Suppressor macrophage treated with lipopolysaccharide for 4 hours (primary cell): ENCODE results near the gene ALOX5.
A peak's percentile ranks its signal among the peaks of the same experiment; 100 is the strongest.
"Not testable (repeated sequence)": the region's sequence is repeated elsewhere in the genome, so short reads cannot be mapped to it uniquely, and the experiment has no call there.

Source experiments
- DNase-seq: peaks from one replicate; pipeline ENCODE4 v3.0.0-alpha.2; 2020

The ALOX5 gene

DNA sequence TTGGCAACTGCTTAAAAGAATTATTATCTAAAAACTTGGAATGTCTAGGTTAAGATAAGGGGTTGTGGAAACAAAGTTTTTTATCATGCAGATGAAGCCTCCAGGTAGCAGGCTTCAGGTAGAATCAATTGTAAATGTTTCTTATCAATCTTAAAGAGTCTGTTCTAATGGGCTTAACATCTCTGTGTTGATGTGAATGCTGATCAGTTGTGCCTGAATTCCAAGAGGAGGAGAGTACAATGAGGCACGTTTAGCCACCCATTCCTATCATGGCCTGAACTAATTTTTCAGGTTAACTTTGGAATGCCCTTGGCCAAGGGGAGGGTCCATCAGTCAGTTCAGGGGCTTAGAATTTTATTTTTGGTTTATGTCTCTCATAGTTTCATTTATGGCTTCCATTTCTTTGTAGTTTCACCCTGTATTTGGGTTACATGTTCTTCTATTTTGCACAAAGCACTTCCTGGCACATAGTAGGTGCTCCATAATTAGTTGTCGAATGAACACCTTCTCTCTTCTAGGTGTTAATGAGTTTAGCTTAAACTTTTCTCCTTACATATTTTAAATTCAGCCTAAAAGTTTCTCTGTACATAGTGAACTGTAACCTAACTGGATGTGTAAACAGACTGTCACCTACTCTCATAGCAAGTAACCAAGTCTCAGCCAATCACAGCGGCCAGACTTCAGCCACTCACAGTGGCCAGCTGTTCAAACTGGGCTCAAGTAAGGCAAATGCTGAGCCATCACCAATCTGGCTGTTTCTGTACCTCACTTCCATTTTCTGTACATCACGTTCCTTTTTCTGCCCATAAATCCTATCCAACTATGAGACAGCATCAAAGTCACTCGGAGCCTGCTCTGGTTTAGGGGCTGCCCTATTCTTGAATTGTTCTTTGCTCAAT is 34.7 kb downstream of the ALOX5 start:
- peak; percentile 74 for DNase-seq

DNA sequence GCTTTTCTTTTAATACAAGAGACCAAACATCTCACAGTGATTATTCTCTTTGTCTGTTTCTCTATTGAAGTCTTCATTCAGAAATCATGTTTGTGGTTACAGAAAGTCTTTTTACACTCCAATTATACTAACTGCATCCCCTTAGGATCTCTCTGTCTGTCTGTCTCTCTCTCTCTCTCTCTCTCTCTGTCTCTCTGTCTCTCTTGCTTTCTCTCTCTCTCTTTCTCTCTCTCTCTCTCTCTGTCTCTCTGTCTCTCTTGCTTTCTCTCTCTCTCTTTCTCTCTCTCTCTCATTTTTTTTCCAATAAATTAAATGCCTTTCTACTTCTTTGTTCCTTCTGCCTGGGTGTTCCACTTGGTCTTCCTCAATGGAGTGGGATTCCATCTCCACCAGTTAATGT is 35.3 kb downstream of the ALOX5 start:
- DNase-seq: not testable (repeated sequence)

DNA sequence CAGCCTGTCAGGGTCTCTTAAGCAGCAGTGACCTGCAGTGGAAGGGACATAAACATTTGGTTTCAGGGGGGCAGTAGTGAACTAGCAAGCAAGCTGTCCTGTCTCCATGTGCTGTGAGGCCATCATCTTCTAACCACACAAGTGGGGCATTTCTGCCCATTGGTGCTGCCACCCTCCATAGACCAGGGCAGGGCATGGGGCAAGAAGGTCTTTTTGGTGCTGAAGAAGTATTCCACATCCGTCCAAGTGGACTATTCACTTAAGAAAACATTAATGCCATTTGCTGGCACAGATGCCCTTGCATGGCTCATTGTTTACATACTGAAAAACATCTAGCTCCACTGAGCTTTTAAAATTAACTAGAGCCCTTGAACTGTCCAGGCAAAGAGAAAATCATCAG is 35.8 kb downstream of the ALOX5 start:
- DNase-seq: no peak

DNA sequence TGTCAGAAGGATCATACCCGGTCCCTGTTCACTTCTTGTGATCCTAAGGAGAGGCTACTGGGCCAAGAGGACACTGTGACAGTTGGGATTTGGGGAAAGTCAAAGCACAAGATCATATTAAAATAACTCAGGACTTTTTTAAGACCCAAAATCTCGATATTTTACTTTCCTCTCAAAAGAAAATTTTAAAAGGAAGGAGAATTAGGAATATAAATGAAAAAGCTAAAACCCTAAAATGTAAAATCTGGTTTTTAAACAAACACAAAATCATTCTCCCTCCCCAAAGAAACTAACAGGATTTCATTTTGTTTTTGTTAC is 36.4 kb downstream of the ALOX5 start:
- no peak for DNase-seq

DNA sequence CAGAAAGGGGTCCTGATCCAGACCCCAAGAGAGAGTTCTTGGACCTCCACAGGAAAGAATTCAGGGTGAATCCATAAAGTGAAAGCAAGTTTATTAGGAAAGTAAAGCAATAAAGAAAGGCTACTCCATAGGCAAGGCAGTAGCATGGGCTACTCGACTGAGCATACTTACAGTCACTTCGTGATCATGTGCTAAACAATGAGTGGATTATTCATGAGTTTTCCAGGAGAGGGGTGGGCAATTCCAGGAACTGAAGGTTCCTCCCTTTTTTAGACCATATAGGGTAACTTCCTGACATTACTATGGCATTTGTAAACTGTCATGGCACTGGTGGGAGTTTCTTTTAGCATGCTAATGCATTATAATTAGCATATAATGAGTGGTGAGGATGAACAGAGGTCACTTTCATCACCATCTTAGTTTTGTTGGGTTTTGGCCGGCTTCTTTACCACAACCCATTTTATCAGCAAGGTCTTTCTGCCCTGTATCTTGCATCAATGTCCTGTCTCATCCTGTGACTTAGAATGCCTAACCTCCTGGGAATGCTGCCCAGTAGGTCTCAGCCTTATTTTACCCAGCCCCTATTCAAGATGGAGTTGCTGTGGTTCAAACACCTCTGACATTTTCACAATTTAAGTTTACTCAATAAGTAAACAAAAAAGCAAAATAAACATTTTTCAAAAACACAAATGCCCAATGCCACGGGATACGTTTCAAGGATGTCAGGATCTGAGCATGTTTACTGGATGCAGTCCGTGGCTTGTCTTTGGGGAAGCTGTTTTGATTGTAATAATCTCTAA is 37.0 kb downstream of the ALOX5 start:
- peak; percentile 86 for DNase-seq

DNA sequence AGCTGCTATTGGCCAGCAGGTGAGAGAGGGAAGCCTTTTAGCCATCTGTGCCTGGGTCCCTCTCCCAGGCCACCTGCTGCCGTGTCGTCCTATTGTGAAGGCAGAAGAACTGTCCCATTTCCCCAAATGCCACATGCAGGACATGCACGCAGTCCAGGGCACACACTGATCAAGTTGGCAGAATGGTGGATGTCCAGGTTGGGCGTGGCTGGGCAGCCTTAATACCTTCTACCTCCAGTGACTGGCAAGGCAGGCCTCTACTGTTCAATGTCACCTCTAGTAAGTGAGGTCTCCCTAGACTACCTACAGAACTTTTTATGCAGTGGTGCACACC is 37.6 kb downstream of the ALOX5 start:
- no peak for DNase-seq

DNA sequence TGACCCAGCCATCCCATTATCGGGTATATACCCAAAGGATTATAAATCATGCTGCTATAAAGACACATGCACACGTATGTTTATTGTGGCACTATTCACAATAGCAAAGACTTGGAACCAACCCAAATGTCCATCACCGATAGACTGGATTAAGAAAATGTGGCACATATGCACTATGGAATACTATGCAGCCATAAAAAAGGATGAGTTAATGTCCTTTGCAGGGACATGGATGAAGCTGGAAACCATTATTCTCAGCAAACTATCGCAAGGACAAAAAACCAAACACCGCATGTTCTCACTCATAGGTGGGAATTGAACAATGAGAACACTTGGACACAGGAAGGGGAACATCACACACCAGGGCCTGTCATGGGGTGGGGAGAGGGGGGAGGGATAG is 41.0 kb downstream of the ALOX5 start:
- not testable (repeated sequence) for DNase-seq

DNA sequence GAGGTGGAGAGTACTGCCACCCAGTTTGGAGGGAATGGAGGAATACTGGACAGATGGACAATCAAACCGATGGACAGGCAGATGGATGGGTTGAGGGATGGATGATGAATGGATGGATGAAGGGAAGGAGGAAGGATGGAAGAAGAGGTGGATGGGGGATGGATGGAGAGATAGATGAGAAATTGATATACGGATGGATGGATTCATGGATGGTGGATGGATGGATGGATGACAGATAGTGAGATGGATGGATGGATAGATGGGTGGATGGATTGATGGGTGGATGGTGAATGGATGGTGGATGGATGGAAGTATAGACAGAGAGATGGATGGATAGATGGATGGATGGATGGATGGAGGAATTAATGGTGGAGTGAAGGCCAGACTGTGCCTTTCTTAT is 42.6 kb downstream of the ALOX5 start:
- DNase-seq: no peak

DNA sequence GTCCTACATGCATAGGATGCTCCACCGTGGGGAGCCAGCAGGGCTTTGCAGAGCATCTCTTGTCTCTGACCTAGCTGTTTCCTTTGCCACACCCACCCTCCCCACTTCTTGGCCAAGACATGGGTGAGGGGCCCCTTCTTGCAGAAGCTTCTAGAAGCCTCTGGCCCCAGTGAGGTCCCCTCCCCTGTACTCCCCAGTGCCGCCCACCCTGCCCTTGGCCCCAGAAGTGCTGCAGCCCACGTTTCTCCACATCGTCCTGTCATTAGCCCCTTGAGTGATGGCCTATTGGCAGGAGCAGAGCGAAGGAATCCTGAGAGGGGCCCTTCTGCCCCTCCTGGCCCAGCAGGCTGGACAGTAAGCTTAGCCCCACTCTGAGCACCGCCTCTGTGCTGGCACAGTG is 43.7 kb downstream of the ALOX5 start:
- no peak for DNase-seq

DNA sequence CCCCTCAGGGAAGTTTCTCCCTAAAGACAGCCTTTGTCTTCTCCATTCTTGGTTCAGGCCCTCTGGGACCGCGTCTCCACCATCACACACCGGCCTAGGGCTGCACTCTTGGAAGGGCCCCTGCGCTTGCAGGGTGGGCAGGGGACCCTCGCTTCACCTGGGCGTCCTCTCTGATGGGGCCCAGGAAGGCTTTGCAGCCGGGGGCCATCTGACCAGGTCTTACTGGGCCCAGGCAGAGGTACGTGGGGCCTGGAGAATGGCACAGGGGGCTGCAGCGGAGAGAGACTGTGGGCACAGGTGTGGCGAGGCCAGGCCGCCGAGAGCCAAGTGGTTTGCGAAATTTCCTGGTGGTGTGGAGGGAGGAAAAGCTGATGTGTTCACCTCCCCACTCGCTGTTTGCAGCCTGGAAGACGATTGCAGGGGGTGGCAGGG is 44.4 kb downstream of the ALOX5 start:
- DNase-seq: no peak

DNA sequence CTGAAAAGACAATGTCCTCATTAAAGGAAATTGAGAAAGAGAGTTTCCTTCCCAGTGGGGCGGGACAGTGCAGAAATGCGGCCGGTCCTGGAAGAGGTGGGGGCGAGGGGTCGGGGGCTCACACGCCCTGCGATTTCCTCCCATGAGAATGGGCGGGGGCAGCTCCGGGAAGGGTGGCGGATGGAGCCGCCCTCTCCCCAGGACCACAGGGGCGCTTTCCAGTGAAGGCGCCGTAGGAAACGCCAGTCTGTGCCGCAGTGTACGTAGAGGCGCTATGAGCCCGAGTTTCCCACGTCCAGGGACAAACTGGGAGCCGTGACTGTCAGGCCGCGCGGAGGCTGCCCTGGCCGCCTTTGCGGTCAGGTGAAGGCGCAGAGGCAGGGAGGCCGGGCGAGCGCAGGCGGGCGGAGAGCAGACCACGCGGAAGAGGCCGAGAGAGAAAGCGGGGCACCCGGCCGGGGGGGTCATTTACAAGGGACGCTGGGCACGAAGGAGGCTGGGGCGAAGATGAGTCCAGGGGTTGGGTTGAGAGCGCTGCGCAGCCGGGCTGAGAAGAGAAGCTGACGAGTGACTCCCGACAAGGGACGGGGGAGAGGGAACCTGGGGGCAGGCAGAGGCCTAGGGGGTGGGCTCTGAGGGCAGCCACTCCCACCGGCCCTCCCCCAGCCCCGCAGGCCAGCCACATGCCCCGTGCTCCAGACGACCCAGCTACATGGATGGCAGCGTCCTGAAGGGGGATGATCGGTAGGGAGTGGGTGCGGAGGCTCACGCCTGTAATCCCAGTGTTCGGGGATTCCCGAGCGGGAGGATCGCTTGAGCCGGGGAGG is 45.0 kb downstream of the ALOX5 start:
- DNase-seq: peak; percentile 83

DNA sequence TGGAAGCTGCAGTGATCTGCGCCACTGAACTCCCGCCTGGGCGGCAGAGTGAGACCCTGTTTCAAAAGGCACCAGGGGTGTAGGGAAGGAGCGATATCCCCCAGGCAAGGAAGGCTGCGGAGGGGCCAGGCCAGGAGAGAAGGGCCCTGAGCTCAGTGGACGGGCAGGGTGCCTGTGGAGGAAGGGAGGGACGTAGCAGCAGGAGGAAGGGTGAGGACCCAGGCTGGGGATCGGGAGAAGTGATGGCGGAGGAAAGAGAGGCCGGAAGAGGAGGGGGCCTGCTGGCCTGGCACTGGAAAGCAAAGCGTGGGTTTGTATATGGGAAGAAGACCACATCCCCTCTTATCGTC is 45.6 kb downstream of the ALOX5 start:
- DNase-seq: no peak

DNA sequence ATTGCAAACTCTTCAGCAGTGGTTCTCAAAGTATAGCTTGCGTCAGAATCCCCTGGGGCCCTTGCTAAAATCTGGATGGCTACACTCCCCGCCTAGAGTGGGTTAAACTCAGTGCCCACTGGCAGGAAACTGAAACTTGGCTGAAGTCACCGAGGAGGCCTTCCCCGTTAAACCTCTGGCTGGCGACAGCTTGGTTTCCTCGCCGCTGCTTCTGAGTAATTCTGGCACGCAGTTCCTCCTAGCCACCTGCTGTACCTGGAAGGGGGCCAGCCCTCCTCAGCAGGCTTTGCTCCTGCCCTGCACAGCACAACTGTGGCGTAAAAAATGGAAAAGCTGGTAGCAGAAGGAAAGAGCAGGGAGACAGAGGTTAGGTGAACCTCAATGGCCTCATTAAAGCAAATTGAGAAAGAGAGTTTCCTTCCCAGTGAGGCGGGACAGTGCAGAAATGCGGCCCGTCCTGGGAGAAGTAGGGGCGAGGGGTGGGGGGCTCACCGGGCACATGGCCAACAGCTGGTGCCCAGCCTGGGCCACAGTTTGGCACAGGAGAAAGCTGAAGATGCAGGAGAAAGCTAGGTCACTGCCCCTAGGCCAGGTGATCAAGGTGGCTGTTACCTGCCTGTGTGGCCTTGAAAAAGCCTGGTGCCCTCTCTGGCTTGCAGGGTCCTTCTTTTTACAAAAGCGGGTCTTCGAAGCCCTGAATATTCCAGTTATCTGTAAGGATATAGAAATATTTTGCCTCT is 46.6 kb downstream of the ALOX5 start:
- peak; percentile 83 for DNase-seq

DNA sequence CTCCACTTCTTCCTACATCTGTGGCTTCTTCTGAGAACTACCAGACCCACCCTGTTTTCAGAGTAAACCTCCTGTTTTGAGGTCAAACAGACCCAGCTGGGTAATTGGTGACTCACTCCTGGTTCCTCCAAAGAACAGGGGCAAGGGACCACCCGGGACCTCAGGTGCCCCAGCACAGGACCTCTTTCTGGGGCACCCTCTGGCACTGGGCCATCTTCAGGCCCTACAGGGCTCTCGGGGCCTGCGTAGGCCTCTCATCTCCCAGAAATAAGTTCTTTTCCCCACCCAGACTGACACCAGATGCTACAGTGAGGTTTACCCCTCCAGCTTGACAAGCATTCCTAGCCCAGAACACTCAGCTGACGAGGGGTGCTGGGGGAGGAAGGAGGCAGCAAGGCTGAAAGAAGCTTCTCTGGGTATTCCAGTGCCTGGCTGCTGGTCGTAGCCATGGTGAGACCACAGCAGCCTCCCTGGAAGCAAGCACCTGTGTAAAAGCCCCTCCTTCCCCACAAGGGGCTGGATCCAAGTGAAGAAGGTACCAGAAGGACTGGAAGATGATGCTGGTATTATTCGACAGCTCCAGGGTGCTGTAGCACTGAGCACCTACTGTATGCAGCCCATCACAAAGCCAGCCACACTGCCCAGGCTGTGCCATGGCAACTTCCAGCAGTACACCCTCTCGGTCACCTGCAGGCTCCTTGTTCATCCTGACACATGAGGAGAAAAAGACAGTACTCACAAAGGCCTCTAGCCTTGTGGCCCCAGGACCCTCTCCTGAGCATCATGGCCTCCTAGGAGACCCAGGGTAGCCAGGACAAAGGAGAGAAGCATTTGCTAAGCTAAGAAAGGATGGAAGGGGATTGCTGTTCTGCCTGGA is 47.4 kb downstream of the ALOX5 start:
- DNase-seq: no peak

DNA sequence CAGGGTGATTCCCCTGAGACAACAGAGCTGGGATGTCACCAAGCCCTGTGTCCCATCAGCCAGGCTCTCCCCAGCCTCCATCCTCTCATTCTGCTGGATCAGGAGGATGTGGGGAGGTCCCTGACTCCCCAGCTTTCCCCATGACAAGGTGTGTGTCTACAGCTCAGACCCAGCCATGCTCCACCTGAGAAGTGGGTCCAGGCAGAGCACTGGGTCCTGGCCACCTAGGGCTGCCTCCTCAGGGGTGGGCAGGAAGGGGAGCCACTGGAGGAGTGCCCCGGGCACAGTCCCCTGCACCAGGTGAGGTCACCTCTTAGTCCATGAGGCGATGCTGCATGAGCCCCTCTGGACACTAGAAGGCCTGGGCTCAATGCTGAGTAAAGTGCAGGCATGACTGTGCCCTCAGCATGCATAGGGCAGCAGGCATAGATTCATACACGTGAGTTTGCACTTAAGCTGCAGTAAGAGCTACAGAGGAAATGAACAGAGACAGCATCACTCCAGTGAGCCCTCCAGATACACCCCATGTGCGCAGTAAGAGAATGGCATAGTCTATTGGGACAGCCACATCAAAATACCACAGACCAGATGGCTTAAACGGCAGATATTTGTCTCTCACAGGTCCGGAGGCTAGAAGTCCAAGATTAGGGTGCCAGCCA is 48.3 kb downstream of the ALOX5 start:
- DNase-seq: no peak

DNA sequence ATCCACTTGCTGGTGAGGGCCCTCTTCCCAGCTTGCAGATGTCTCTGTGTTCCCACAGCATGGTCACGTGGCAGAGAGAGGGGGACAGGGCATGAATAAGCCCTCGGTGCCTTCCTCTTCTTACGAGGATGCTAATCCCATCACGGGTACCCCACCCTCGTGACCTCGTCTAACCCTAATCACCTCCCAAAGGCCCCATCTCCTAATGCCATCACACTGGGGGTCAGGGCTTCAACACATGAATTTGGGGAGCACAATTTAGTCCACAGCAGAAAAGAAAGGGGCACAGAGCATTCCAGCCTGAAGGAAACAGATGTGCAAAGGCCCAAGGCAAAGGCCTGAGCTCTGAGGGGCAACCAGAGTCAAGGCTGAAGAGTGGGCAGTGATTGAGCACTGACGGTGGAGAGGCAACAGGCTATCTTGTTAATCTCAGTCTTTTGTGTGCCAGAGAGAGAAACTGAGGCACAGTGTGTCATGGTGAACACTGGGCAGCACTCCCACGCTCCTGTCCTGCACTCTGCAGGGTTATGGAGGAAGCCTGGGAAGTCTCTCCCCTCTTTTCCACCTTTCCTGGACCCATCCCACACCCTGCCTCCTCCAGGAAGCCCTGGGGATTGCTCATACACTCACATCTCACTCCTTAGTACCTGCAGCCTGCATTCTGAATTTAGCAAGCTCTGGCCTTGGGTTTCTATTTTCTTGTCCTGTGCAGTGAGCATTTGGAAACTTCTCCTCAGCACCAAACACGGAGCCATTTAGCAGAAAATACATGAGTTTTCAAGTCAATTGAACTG is 49.0 kb downstream of the ALOX5 start:
- no peak for DNase-seq

DNA sequence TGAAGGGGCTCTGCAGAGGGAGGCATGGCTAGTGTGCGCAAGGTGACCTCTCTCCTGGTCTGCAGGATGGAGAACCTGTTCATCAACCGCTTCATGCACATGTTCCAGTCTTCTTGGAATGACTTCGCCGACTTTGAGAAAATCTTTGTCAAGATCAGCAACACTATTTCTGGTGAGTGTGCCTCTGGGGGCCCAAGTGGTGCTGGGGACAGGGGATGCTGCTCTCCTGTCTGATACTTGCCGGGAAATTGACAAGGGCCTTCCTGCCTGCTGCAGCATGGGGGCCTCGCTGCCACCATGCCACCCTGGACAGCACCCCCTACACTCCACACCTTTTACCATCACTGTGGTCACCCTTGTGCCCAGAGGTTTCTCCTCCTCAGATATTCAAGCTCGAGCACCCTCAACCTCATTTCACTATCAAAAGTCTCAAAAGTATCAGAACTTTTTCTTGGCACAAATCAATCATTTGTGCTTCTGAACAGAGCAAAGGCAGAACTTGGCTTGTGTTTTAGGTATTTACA is 50.0 kb downstream of the ALOX5 start:
- no peak for DNase-seq

DNA sequence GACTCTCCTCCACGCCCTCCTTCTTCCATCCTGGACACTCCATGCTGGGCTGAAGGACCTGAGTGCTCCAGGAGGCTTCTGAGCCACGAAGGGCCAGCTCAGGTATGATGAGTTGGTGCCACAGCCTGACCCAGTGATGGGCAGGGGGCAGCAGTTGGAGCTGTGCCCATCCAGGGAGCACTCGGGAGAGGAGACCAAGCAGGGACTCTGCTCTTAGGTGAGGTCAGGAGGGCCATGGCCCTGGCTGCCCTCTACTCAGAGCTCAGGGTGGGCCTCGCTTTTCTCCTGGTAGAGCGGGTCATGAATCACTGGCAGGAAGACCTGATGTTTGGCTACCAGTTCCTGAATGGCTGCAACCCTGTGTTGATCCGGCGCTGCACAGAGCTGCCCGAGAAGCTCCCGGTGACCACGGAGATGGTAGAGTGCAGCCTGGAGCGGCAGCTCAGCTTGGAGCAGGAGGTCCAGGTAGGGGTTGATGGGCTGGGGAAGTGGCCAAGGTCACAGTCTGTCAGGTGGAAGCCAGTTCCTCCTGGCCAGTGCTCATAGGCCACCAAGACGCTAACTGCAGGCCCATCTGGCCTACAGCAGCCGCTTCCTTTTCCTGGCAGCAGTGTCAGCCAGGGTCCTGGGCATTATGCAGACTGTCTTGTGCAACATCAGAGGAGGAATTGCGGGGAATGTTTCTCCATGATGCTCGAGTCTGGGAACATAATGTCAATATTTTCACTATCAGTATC is 50.8 kb downstream of the ALOX5 start:
- DNase-seq: peak; percentile 51
